Right renal pelvis (tissue), 4 donors: ENCODE results near the gene C3orf62. TPM values are rescaled to one million over a fixed set of nuclear protein-coding genes. Genes with fewer than 3 reads are reported as not detected.
"Not testable (repeated sequence)": the region's sequence is repeated elsewhere in the genome, so short reads cannot be mapped to it uniquely, and the experiment has no call there.

Experiments used
- DNase-seq, 4 donors: peaks; one replicate each; pipeline ENCODE4 v3.0.0-alpha.2; 2013; ENCODE audit warnings: low read depth in 4 of 4, low spot score in 3 of 4, missing footprints in 1 of 4
- polyA plus RNA-seq, 4 donors: library from polyadenylated mRNA; unstranded; fragments of 120-200 nt; gene quantifications; one replicate each; pipeline ENCODE4 v1.2.1, GENCODE V29; 2013; ENCODE audit not compliant: insufficient read length in 4 of 4

Gene C3orf62
- polyA plus RNA-seq, 4 donors: 9.5 to 12.0 (median 11.5) TPM

DNA sequence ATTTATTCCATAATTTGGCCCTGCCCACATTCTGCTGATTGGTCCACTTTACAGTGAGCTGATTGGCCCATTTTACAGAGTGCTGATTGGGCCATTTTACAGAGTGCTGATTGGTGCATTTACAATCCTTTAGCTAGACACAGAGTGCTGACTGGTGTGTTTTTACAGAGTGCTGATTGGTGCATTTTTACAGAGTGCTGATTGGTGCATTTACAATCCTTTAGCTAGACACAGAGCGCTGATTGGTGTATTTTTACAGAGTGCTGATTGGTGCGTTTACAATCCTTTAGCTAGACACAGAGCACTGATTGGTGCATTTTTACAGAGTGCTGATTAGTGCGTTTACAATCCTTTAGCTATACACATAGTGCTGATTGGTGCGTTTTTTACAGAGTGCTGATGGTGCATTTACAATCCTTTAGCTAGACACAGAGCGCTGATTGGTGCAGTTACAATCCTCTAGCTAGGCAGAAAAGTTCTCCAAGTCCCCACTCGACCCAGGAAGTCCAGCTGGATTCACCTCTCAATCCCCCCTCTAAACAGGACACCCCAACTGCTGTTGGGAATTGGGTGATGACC, 56.0 kb downstream of the C3orf62 start:
- DNase-seq: not testable (repeated sequence)

DNA sequence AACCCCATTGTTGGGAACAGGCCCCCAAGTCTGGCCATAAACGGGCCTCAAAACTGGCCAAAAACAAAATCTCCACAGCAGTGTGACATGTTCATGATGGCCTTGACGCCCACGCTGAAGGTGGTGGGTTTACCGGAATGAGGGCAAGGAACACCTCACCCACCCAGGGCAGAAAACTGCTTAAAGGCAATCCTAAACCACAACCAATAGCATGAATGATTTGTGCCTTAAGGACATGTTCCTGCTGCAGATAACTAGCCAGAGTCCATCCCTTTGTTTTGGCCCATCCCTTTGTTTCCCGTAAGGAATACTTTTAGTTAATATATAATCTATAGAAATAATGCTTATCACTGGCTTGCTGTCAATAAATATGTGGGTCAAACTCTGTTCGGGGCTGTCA, 57.9 kb downstream of the C3orf62 start:
- no peak for DNase-seq

Other genes with a start within 250 kb of the C3orf62 start
- gene IMPDH2, start 247.8 kb downstream of the C3orf62 start, polyA plus RNA-seq: 100 to 1,000 TPM; 206 to 230 (median 208) TPM
- 10 to 100 TPM; 76.8 to 90.3 (median 89.5) TPM for gene QRICH1, start 183.2 kb downstream of the C3orf62 start, polyA plus RNA-seq
- gene QARS1, start 172.5 kb downstream of the C3orf62 start, polyA plus RNA-seq: 100 to 1,000 TPM; 275 to 317 (median 282) TPM
- 10 to 100 TPM; 50.2 to 63.5 (median 57.6) TPM for gene USP19, start 156.4 kb downstream of the C3orf62 start, polyA plus RNA-seq
- gene LAMB2, start 144.2 kb downstream of the C3orf62 start, polyA plus RNA-seq: 100 to 1,000 TPM; 359 to 408 (median 390) TPM
- 10 to 100 TPM; 23.3 to 28.8 (median 27.0) TPM for gene CCDC71, start 110.9 kb downstream of the C3orf62 start, polyA plus RNA-seq
- 10 to 100 TPM; 41.8 to 46.1 (median 43.8) TPM for gene KLHDC8B, start 105.6 kb downstream of the C3orf62 start, polyA plus RNA-seq
- 10 to 100 TPM; 56.2 to 64.4 (median 60.0) TPM for gene USP4, start 62.8 kb upstream of the C3orf62 start, polyA plus RNA-seq
- 100 to 1,000 TPM; 115 to 195 (median 124) TPM for gene GPX1, start 81.1 kb upstream of the C3orf62 start, polyA plus RNA-seq
- 100 to 1,000 TPM; 522 to 604 (median 543) TPM for gene RHOA, start 134.7 kb upstream of the C3orf62 start, polyA plus RNA-seq
- 10 to 100 TPM; 34.1 to 39.8 (median 36.3) TPM for gene TCTA, start 135.2 kb upstream of the C3orf62 start, polyA plus RNA-seq
- gene AMT, start 145.2 kb upstream of the C3orf62 start, polyA plus RNA-seq: 10 to 100 TPM; 36.3 to 43.5 (median 39.1) TPM
- 10 to 100 TPM; 22.6 to 33.0 (median 25.5) TPM for gene NICN1, start 152.1 kb upstream of the C3orf62 start, polyA plus RNA-seq
- gene DAG1, start 193.0 kb upstream of the C3orf62 start, polyA plus RNA-seq: 100 to 1,000 TPM; 123 to 132 (median 125) TPM